H7 (cell line): Measurements from ENCODE around the gene RRAGB. TPM values are rescaled to one million over a fixed set of nuclear protein-coding genes. Genes with fewer than 3 reads are reported as not detected.

Experiments used
- DNase-seq: peaks from one replicate; pipeline ENCODE4 v3.0.0; 2012
- H3K27me3 ChIP-seq: 2 replicates; pipeline ENCODE4 v1.6.0; 2011; ENCODE audit warnings: mild to moderate bottlenecking, low read length; ENCODE audit not compliant: control insufficient read depth, insufficient read depth
- H3K36me3 ChIP-seq: replicated peaks from 2 replicates; pipeline ENCODE4 v1.5.1; 2011; ENCODE audit warnings: low read length; ENCODE audit not compliant: control insufficient read depth, insufficient read depth
- H3K4me3 ChIP-seq: 2 replicates; pipeline ENCODE4 v1.5.1; 2011; ENCODE audit warnings: low read depth, mild to moderate bottlenecking, control low read depth, low read length, moderate library complexity; ENCODE audit not compliant: insufficient read depth
- total RNA-seq: library from RNA; depleted of rRNA; stranded (reverse); fragments of >200 nt; shearing (Covaris generic); gene quantifications from 2 replicates; pipeline ENCODE4 v1.2.3, GENCODE V29; 2014; rRNA removed

Gene RRAGB
- total RNA-seq, 1 experiment from 2014 or later = 9.0 TPM

DNA sequence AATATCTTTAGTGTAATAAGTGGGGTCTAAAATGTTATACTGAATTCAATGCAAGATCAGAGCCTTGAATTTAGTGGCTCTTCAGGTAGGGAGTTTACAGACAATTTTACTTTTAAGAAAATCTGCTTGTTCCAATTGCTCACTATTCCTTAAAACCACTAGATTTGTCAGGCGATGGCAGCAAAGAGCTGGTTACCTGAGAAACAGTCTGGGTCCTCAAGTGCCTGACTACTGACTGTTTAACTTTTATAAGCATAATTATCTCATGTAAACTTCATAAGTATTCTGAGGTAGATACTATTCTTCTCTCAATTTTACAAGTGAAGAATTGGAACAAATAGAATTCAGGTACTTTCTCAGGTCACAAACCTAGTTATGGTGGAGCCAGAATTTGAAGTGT is 84.3 kb downstream of the RRAGB start:
- no peak for DNase-seq
- H3K27me3 ChIP-seq = no peaks in the 10 kb centered on the region

More for the DNA sequence above, 84.3 kb downstream of the RRAGB start:
- H3K4me3 ChIP-seq = no peak overlapping the region
- H3K36me3 ChIP-seq = no peaks in the 10 kb centered on the region

Other genes with a start within 250 kb of the RRAGB start
- gene USP51, start 227.9 kb upstream of the RRAGB start, total RNA-seq = 6.6 and 6.7 TPM in 2 replicates
- not detected in 2 replicates for gene FOXR2, start 94.3 kb upstream of the RRAGB start, total RNA-seq